ENCODE data around the gene AMPD1.

AMPD1 gene

GRCh38 chr1:114670083-114671010, 25.0 kb downstream of the AMPD1 start:
- Histone ChIP-seq H3K79me2 (ENCODE audit: low read length) (peaks cover 42% of the 10 kb centered on the region), H3K4me2 (ENCODE audit: low read depth, low read length) (peak overlapping the region; percentile 91), H3K27ac (ENCODE audit: low read length) (peak overlapping the region; percentile 99), H3K9ac (ENCODE audit: low read length) (peak overlapping the region; percentile 88), H3K4me3 (ENCODE audit: low read length) (peak overlapping the region; percentile 74), H3K36me3 (replicated peaks; ENCODE audit: insufficient read depth, low read length) (no peaks in the 10 kb centered on the region), H2AFZ (ENCODE audit: low read length) (peak overlapping the region; percentile 36; the same call in 1 of the 2 replicates), H3K9me2 (replicated peaks; ENCODE audit: insufficient read depth, low read length) (no peaks in the 10 kb centered on the region), H3F3A (ENCODE audit: insufficient read depth, low read length) (peaks cover 21% of the 10 kb centered on the region), H3K4me1 (ENCODE audit: low read length) (peaks cover 10% of the 10 kb centered on the region), H3K9me3 (replicated peaks; ENCODE audit: insufficient read depth, low read length) (no peaks in the 10 kb centered on the region), H3K27me3 (replicated peaks; ENCODE audit: insufficient read depth, low read length) (no peaks in the 10 kb centered on the region), H4K20me1 (ENCODE audit: insufficient read depth, low read length) (no peaks in the 10 kb centered on the region)
- no peak for TF ChIP-seq EZH2phosphoT487 (IDR thresholded peaks at IDR 0.05; ENCODE audit: low read length)
- no peak for TF ChIP-seq EZH2 (optimal IDR thresholded peaks at IDR 0.05; ENCODE audit: low read depth, low read length)
- no peak for TF ChIP-seq CTCF (IDR thresholded peaks at IDR 0.05; ENCODE audit: low read length)
- DNase-seq, result peak; percentile 85

GRCh38 chr1:114669562-114670082, 25.7 kb downstream of the AMPD1 start, which contains the start of gene DENND2C:
Gene DENND2C, minus strand, starts transcription at chr1:114670049. Its CDS starts 44,065 bp downstream, at chr1:114625984.
- no peaks in the 10 kb centered on the region for H3K27me3 ChIP-seq (replicated peaks; ENCODE audit: insufficient read depth, low read length)
- peak within 1 kb of the TSS; percentile 48; the same call in 1 of the 2 replicates for H2AFZ ChIP-seq (ENCODE audit: low read length)
- H3K4me1 ChIP-seq (ENCODE audit: low read length), result peaks cover 10% of the 10 kb centered on the region
- peak within 1 kb of the TSS; percentile 91 for H3K4me2 ChIP-seq (ENCODE audit: low read depth, low read length)
- H3K27ac ChIP-seq (ENCODE audit: low read length), result peak within 1 kb of the TSS; percentile 99
- peaks cover 21% of the 10 kb centered on the region for H3F3A ChIP-seq (ENCODE audit: insufficient read depth, low read length)
- peak; percentile 41 for DNase-seq
- H3K36me3 ChIP-seq (replicated peaks; ENCODE audit: insufficient read depth, low read length), result no peaks in the 10 kb centered on the region
- TF ChIP-seq EZH2phosphoT487 (IDR thresholded peaks at IDR 0.05; ENCODE audit: low read length) (no peak), CTCF (IDR thresholded peaks at IDR 0.05; ENCODE audit: low read length) (peak; percentile 22; the same call in 1 of the 2 replicates)
- H3K9ac ChIP-seq (ENCODE audit: low read length), result peak within 1 kb of the TSS; percentile 88
- no peaks in the 10 kb centered on the region for H4K20me1 ChIP-seq (ENCODE audit: insufficient read depth, low read length)
- H3K9me2 ChIP-seq (replicated peaks; ENCODE audit: insufficient read depth, low read length), result no peaks in the 10 kb centered on the region
- no peaks in the 10 kb centered on the region for H3K9me3 ChIP-seq (replicated peaks; ENCODE audit: insufficient read depth, low read length)
- H3K79me2 ChIP-seq (ENCODE audit: low read length), result peaks cover 46% of the 10 kb centered on the region
- H3K4me3 ChIP-seq (ENCODE audit: low read length), result peak within 1 kb of the TSS; percentile 74

- H3F3A ChIP-seq (ENCODE audit: insufficient read depth, low read length), result peaks cover 21% of the 10 kb centered on the region
- no peaks in the 10 kb centered on the region for H3K36me3 ChIP-seq (replicated peaks; ENCODE audit: insufficient read depth, low read length)
- H3K9me2 ChIP-seq (replicated peaks; ENCODE audit: insufficient read depth, low read length), result no peaks in the 10 kb centered on the region
- peak overlapping the region; percentile 49 for H3K4me2 ChIP-seq (ENCODE audit: low read depth, low read length)
- peaks cover 10% of the 10 kb centered on the region for H3K4me1 ChIP-seq (ENCODE audit: low read length)
- peaks cover 49% of the 10 kb centered on the region for H3K79me2 ChIP-seq (ENCODE audit: low read length)
- TF ChIP-seq EZH2phosphoT487 (IDR thresholded peaks at IDR 0.05; ENCODE audit: low read length) (no peak), EZH2 (optimal IDR thresholded peaks at IDR 0.05; ENCODE audit: low read depth, low read length) (no peak), CTCF (IDR thresholded peaks at IDR 0.05; ENCODE audit: low read length) (no peak)
- H4K20me1 ChIP-seq (ENCODE audit: insufficient read depth, low read length), result no peaks in the 10 kb centered on the region
- H3K27ac ChIP-seq (ENCODE audit: low read length), result peak overlapping the region; percentile 99
- H3K4me3 ChIP-seq (ENCODE audit: low read length), result peak overlapping the region; percentile 74
- no peaks in the 10 kb centered on the region for H3K9me3 ChIP-seq (replicated peaks; ENCODE audit: insufficient read depth, low read length)
- peak; percentile 10 for DNase-seq
- H2AFZ ChIP-seq (ENCODE audit: low read length), result 0 out of 2 replicates have a peak overlapping the region, but pooled peaks have one; percentile 48
- H3K27me3 ChIP-seq (replicated peaks; ENCODE audit: insufficient read depth, low read length), result no peaks in the 10 kb centered on the region
- H3K9ac ChIP-seq (ENCODE audit: low read length), result peak overlapping the region; percentile 82
Measured at GRCh38 chr1:114668784-114669561, 26.4 kb downstream of the AMPD1 start.
